Duodenal mucosa (tissue), 2 donors: ENCODE data around the gene ATP6V0B.

Source experiments
- H3K27ac ChIP-seq: one replicate; pipeline ENCODE4 v1.7.0; 2013; ENCODE audit warnings: low read depth, low read length
- H3K27me3 ChIP-seq, 2 donors: one replicate each; pipeline ENCODE4 v1.7.0; 2013; ENCODE audit warnings: low read length in 2 of 2, control low read depth in 1 of 2; ENCODE audit not compliant: insufficient read depth in 2 of 2, control insufficient read depth in 1 of 2
- H3K36me3 ChIP-seq, 2 donors: one replicate each; pipeline ENCODE4 v1.7.0; 2013; ENCODE audit warnings: low read length in 2 of 2, control low read depth in 1 of 2; ENCODE audit not compliant: insufficient read depth in 2 of 2, control insufficient read depth in 1 of 2
- H3K4me1 ChIP-seq, 2 donors: one replicate each; pipeline ENCODE4 v1.7.0; 2013; ENCODE audit warnings: low read length in 2 of 2, control low read depth in 1 of 2; ENCODE audit not compliant: insufficient read depth in 2 of 2, control insufficient read depth in 1 of 2
- H3K4me3 ChIP-seq, 2 donors: one replicate each; pipeline ENCODE4 v1.7.0; 2013; ENCODE audit warnings: low read length in 2 of 2, low read depth in 1 of 2
- H3K9ac ChIP-seq, 2 donors: one replicate each; pipeline ENCODE4 v1.7.0; 2013; ENCODE audit warnings: low read length in 2 of 2, low read depth in 1 of 2
- H3K9me3 ChIP-seq, 2 donors: one replicate each; pipeline ENCODE4 v1.7.0; 2013; ENCODE audit warnings: low read length in 2 of 2, control low read depth in 1 of 2; ENCODE audit not compliant: control insufficient read depth in 1 of 2

ATP6V0B gene

GRCh38 chr1:43946236-43947060 is 28.3 kb upstream of the ATP6V0B start, which contains the start of gene IPO13:
TSS of gene IPO13 (plus strand) at chr1:43946950. CDS start at chr1:43947601, 651 bp downstream.
- peaks cover 24 to 29% of the 10 kb centered on the region in 2 donors for H3K4me1 ChIP-seq
- H3K27me3 ChIP-seq: no peaks in the 10 kb centered on the region
- peak within 1 kb of the TSS; percentile 93 to 99 for H3K9ac ChIP-seq
- no peaks in the 10 kb centered on the region for H3K9me3 ChIP-seq
- H3K4me3 ChIP-seq: peak within 1 kb of the TSS; percentile 93 to 98
- peaks cover 0 to 9% of the 10 kb centered on the region in 2 donors for H3K36me3 ChIP-seq
- H3K27ac ChIP-seq: peak within 1 kb of the TSS; percentile 98

- H3K4me1 ChIP-seq: peaks cover 24 to 29% of the 10 kb centered on the region in 2 donors
- H3K36me3 ChIP-seq: peaks cover 0 to 9% of the 10 kb centered on the region in 2 donors
- no peaks in the 10 kb centered on the region for H3K9me3 ChIP-seq
- H3K9ac ChIP-seq: peak overlapping the region; percentile 93 to 99
- no peaks in the 10 kb centered on the region for H3K27me3 ChIP-seq
- H3K4me3 ChIP-seq: peak overlapping the region; percentile 93 to 98
- H3K27ac ChIP-seq: peak overlapping the region; percentile 98
Observed at GRCh38 chr1:43947061-43947873, 27.5 kb upstream of the ATP6V0B start.

GRCh38 chr1:43947874-43948437 is 26.8 kb upstream of the ATP6V0B start:
- H3K4me3 ChIP-seq: peak overlapping the region; percentile 93 to 98
- H3K9me3 ChIP-seq: no peaks in the 10 kb centered on the region
- no peaks in the 10 kb centered on the region for H3K27me3 ChIP-seq
- H3K4me1 ChIP-seq: peaks cover 24 to 29% of the 10 kb centered on the region in 2 donors
- peak overlapping the region; percentile 93 to 99 for H3K9ac ChIP-seq
- peaks cover 0 to 9% of the 10 kb centered on the region in 2 donors for H3K36me3 ChIP-seq
- no peak overlapping the region for H3K27ac ChIP-seq

GRCh38 chr1:43949678-43950077 is 25.1 kb upstream of the ATP6V0B start:
- H3K9me3 ChIP-seq: no peaks in the 10 kb centered on the region
- no peak overlapping the region for H3K4me3 ChIP-seq
- no peaks in the 10 kb centered on the region for H3K27me3 ChIP-seq
- H3K36me3 ChIP-seq: peaks cover 0 to 9% of the 10 kb centered on the region in 2 donors
- peaks cover 24 to 29% of the 10 kb centered on the region in 2 donors for H3K4me1 ChIP-seq
- no peak overlapping the region for H3K27ac ChIP-seq
- H3K9ac ChIP-seq: no peak overlapping the region

- peaks cover 0 to 14% of the 10 kb centered on the region in 2 donors for H3K36me3 ChIP-seq
- no peaks in the 10 kb centered on the region for H3K27me3 ChIP-seq
- no peak overlapping the region for H3K9ac ChIP-seq
- H3K4me3 ChIP-seq: no peak overlapping the region
- no peak overlapping the region for H3K27ac ChIP-seq
- H3K4me1 ChIP-seq: peaks cover 17 to 23% of the 10 kb centered on the region in 2 donors
- no peaks in the 10 kb centered on the region for H3K9me3 ChIP-seq
Observed at GRCh38 chr1:43951021-43951985, 23.5 kb upstream of the ATP6V0B start.

- H3K27ac ChIP-seq: no peak overlapping the region
Observed at GRCh38 chr1:43952731-43953346, 21.9 kb upstream of the ATP6V0B start.

GRCh38 chr1:43953361-43953760 is 21.4 kb upstream of the ATP6V0B start:
- Histone ChIP-seq H3K4me3 (no peak overlapping the region), H3K27ac (no peak overlapping the region)

More at GRCh38 chr1:43952731-43953346, 21.9 kb upstream of the ATP6V0B start:
- Histone ChIP-seq H3K9ac (no peak overlapping the region), H3K36me3 (peaks cover 4 to 30% of the 10 kb centered on the region in 2 donors), H3K9me3 (no peaks in the 10 kb centered on the region), H3K4me1 (peaks cover 11 to 14% of the 10 kb centered on the region in 2 donors), H3K27me3 (no peaks in the 10 kb centered on the region), H3K4me3 (no peak overlapping the region)

GRCh38 chr1:43954036-43954435 is 20.7 kb upstream of the ATP6V0B start:
- no peaks in the 10 kb centered on the region for H3K27me3 ChIP-seq
- no peaks in the 10 kb centered on the region for H3K9me3 ChIP-seq
- no peak overlapping the region for H3K27ac ChIP-seq
- H3K4me1 ChIP-seq: peaks cover 0 to 2% of the 10 kb centered on the region in 2 donors
- peaks cover 8 to 42% of the 10 kb centered on the region in 2 donors for H3K36me3 ChIP-seq
- H3K4me3 ChIP-seq: no peak overlapping the region
- H3K9ac ChIP-seq: no peak overlapping the region

More at GRCh38 chr1:43953361-43953760, 21.4 kb upstream of the ATP6V0B start:
- H3K9me3 ChIP-seq: no peaks in the 10 kb centered on the region
- H3K27me3 ChIP-seq: no peaks in the 10 kb centered on the region
- peaks cover 6 to 9% of the 10 kb centered on the region in 2 donors for H3K4me1 ChIP-seq
- H3K36me3 ChIP-seq: peaks cover 4 to 35% of the 10 kb centered on the region in 2 donors
- no peak overlapping the region for H3K9ac ChIP-seq

- Histone ChIP-seq H3K27me3 (no peaks in the 10 kb centered on the region), H3K9ac (no peak overlapping the region), H3K9me3 (no peaks in the 10 kb centered on the region), H3K36me3 (peaks cover 22 to 53% of the 10 kb centered on the region in 2 donors), H3K27ac (no peak overlapping the region), H3K4me1 (no peaks in the 10 kb centered on the region), H3K4me3 (no peak overlapping the region)
Observed at GRCh38 chr1:43956234-43956633, 18.5 kb upstream of the ATP6V0B start.
